Mammary epithelial cell (primary cell): ENCODE results near the gene UBE4A.

Source experiments
- CTCF ChIP-seq, 2 donors: IDR thresholded peaks in 1 of 2; conservative IDR thresholded peaks in 1 of 2; 2 replicates each; pipeline ENCODE4 v1.5.1; 2011 to 2012; ENCODE audit warnings: inconsistent platforms in 2 of 2, low read length in 2 of 2, mild to moderate bottlenecking in 2 of 2, control low read depth in 1 of 2, low read depth in 1 of 2; ENCODE audit not compliant: insufficient read depth in 1 of 2; ENCODE audit errors: extremely low read depth in 1 of 2
- EZH2 ChIP-seq: IDR thresholded peaks from 2 replicates; pipeline ENCODE4 v1.6.1; 2012; ENCODE audit warnings: low read length, inconsistent platforms, borderline replicate concordance

DNA sequence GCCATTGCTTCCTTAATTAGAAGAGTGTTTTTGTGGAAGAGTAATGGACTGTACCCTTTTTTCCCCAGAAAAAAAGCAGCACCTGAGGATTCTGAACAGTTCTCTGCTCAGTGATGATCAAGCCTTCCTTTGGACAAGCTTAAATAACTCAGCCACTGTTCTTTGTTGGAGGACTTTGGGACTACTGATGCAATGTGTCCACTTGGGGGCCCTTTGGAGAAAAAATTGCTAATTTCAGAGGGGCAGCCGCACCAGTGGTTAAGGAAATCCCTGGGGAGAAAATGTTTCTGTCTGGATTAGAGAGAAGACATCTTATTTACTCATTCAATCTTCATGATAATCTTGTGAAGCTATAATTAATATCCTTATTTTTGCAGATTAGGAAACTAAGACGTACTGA, 71.6 kb downstream of the UBE4A start:
- no peak for TF ChIP-seq CTCF (conservative IDR thresholded peaks at IDR 0.05 in 1 of 2, IDR thresholded peaks at IDR 0.05 in 1 of 2; ENCODE audit: extremely low read depth in 1 of 2, insufficient read depth in 1 of 2, low read depth in 1 of 2, low read length in 2 of 2)
- TF ChIP-seq EZH2, result no peak
